NCI-H345 treated with DMSO at 0.1 percent for 48 hours (cell line): ENCODE results near the gene COL26A1.
"Not testable (repeated sequence)": the region's sequence is repeated elsewhere in the genome, so short reads cannot be mapped to it uniquely, and the experiment has no call there.

Source experiments
- DNase-seq: peaks from one replicate; lab custom pipeline; 2025; ENCODE audit not compliant: unreplicated experiment; lab: John Stamatoyannopoulos, UW

The COL26A1 gene

DNA sequence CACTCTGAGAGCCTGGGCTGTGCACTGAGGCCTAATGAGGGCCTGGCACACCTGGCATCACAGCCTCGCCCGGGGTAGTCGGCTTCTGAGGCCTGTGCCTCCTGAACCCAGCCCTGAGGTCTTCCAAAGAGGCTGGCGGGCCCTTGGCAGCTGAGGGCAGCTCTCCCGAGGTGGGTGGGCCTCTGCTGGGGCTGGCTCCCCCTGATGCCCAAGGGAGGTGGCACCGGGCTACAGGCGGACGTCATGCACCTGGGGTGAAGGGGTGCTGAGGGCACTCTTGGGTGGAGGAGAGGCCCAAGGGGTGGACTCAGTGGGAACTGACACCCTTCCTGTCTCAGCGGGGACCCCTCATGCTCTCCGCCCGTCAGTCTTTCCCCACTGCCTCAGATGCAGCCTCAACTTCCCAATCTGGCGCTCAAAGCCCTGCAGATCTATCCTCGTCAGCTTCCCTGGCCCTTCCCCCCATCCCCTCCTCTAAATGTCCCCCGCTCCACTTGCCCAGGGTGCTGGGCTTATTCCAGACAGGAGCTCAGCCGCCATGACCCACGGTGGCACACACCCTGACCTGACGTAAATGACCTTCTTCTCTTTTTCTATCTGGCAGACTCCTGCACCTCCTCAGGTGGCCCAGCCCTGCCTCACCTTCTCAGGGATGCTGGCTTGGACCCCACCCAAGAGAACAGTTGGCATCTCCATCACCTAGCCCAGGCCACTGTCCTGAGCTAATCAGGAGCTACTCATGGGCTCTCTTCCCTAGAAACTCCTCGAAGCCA is 228.2 kb downstream of the COL26A1 start:
- DNase-seq = no peak

DNA sequence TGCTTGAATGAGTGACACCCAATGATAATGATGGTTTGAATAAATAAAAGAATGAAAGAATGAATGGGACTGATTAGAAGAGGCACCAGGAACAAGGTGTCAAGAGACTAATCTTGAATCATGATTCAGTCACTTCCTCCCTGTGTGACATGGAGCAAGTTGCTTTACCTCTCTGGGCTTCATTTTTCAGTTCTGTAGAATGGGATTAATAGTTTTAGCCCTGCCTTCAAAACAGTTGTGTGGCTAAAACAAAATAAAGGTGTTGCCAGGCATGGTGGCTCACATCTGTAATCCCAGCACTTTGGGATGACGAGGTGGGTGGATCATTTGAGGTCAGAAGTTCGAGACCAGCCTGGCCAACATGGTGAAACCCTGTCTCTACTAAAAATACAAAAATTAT is 228.8 kb downstream of the COL26A1 start:
- DNase-seq = no peak

DNA sequence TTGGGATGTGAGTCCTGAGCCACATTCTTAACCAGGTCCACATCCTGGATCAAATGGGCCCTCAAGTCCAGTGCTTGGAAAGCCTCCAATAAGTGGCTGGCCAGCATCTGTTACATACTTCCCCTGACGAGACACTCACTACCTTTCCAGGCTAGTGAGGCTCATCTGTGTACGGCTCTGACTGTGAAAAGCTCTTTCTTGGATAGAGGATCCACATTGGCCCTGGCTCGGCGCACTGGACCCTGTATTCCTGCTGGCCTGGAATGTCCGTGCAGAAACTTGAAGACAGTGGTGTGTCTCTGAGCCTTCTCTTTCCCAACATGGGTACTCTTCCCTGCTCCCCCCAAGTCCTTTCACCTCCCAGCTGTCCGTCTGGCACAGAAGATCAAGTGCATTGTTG is 230.9 kb downstream of the COL26A1 start:
- no peak for DNase-seq

DNA sequence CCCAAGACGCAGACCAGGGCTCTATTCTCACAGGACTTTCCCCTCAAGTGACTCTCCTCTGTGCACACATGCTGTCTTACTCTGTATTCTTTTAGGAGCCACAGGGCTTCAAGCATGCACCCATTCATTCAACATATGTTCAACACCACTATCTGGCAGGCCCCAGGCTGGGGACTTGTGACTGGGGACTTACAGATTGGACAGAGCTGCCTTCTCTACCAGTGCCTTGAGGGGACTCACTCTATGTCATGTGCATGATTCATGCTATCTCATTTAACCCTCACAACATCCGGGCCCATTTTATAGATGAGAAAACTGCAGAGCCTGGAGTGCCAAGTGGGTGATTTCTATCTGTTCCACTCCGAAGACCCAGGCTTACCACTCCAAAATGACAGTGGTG is 232.1 kb downstream of the COL26A1 start:
- no peak for DNase-seq

DNA sequence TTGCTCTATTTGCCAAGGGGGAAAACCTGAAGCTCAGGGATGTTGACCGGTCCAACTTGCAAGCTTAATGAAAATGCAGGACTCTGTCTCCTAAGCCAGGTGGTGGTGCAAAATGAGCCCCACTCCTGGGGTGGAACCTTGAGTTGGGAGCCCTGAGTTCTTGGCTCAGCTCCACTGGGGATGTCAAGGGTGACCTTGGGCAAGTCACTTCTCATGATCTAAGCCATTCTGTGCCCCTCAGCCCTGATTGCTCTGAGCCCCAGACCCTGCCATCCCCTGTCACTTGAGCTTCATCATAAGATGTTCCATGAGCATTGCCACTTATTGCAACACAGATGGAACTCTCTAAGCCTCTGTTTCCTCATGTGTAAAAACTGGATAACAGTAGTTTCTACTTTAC is 232.6 kb downstream of the COL26A1 start:
- no peak for DNase-seq

DNA sequence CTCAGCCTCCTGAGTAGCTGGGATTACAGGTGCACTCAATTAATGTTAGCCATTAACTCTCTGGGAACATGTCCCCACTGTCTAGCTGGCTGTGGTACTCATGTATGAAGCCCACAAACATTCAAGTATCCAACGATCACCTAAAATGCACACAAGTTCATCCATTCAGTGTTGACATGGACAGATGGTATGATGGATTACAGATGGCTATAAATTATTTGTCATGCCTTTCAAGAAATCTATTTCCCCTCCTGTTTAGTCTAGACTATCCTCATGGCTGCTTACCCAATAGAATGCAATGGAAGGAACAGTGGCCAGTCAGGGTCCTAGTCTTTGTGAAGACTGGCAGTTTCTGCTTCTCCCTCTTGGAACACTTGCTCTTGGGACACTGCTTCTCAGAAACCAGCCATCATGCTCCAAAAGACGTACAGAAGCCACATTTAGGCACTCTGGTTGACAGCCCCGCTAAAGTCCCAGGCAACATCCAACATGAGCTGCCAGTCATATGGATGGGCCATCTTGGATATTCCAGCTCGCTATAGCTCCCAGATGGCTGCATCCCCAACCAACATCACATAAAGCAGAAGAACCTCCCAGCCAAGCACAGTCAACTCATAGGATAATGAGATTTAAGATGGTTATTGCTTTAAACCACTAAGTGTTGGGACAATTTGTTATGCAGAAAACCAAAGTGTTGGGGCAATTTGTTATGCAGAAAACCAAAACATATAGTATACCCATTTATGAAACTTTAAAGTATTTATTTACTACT is 233.3 kb downstream of the COL26A1 start:
- DNase-seq = no peak

DNA sequence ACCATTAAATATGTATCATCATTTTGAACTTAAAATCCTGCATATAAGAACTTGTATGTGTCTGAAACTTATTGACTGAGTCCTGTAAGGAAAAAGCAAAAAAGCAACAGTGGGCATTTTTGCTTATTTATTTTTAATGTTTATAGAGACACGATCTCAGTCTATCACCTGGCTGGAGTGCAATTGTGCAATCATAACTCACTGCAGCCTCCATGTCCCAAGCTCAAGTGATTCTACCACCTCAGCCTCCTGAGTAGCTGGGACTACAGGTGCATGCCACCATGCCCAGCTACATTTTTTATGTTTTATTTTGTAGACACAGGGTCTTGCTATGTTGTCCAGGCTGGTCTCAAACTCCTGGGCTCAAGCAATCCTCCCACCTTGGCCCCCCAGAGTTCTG is 234.2 kb downstream of the COL26A1 start:
- no peak for DNase-seq

DNA sequence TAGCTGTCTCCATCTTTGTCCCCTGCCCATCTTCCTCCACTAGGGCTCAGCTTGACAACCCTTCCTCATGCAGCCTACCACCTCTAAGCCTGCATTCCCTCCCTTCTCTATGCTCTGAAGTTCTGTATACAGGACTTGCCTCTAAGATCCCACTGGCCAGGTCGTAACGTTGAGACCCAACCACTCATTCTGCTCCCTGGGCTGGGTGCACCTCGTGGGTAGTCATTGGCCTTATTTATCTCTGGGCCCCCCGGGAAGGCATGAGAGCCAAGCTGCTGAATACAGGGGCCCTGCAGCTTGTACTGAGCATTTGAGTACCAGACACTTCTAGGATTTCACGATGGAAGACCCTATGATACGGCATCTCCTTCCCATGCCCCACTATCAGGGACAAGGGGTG is 235.3 kb downstream of the COL26A1 start:
- no peak for DNase-seq

DNA sequence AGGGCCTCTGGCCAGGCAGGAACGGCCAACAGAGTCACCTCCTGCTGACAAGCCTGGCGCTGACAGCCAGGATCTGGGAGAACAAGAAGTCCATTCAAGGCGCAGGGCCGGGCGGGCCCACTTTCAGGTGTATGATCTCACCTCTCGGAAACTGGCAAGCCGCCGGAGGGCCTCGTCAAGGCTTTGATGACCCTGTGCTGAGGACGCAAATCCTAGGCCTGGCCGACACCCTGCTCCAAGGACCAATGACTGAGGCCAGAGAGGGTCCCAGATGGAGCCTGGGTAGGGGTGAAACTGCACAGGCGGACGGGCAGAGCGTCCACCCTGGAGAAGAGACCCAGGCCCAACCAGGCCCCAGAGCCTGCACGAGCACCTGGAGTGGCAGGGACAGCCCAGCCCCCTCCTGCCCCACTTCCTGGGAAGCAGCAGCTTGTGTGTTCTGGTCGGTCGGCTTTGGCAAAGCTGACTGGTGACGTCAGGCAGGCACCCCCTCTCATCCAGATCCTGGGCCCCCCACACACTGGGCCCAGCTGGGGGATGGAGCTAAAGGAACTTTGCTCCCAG is 235.8 kb downstream of the COL26A1 start:
- no peak for DNase-seq

DNA sequence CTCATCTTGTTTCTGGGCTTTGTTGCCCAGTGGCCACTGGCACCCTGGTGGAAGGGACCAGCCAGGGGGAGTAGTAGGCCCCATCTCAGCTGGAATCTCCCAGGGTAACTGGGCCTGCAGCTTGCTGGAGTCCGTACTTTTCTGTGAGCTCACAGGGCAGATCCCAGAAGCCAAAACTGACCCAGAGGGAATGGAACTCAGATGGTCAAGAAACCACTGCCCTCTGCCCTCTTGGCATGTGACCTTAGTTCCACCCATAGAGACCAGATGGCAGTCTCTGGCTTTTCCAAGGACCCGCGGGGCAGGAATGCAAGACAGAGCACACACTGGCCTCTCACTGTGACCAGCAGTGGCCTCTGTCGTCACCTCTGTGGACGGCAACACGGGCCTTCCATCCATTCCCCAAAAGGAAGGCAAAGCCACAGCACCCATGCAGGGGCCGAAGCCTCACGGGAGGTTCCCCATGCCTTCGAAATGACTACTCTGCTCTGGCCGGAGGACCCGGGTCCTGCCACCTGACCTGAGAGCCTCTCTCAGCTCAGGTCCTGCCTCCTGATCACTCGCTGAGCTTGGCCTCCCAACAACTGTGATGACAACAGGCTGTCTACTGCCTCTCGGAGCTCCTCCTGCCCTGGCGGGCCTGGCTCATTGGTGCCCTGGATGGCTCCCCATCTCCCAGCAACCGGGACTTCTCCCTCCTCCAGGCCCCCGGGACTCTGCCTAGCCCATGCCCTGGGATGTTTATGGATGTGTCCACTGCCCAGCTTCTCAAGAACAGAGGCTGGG is 236.5 kb downstream of the COL26A1 start:
- no peak for DNase-seq

DNA sequence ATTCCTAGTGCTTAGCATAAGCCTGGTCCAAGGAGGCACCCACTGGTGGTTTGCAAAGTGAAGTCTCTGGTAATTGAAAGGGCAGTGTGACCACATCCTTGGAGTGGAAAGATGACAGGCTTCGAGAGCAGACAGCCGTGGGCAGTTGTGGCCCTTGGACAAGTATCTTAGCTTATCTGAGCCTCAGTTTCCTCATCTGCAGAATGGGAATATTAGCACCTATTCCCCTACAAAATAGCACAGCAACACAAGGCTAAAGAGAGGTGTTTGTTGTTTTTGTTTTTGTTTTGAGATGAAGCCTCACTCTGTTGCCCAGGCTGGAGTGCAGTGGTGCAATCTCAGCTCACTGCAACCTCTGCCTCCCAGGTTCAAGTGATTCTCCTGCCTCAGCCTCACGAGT is 237.1 kb downstream of the COL26A1 start:
- DNase-seq = no peak

DNA sequence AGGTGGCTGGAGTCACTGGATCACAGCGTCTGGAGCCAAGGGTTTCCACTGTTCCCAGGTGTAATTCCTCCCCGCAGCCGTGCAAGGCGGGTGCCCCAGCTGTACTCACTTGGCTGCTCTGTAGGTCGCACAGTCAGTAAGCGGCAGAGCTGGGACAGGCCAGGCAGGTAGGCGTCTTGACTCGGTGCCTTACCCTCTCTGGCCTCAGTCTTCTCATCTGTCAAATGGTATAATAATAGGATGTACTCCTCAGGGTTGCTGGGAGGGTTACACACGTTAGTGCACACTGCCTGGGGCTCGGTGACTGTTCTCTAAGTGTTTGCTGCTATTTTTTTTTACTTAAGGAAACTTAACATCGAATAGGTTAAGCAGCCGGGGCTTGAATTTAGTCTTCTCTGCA is 239.4 kb downstream of the COL26A1 start:
- no peak for DNase-seq

DNA sequence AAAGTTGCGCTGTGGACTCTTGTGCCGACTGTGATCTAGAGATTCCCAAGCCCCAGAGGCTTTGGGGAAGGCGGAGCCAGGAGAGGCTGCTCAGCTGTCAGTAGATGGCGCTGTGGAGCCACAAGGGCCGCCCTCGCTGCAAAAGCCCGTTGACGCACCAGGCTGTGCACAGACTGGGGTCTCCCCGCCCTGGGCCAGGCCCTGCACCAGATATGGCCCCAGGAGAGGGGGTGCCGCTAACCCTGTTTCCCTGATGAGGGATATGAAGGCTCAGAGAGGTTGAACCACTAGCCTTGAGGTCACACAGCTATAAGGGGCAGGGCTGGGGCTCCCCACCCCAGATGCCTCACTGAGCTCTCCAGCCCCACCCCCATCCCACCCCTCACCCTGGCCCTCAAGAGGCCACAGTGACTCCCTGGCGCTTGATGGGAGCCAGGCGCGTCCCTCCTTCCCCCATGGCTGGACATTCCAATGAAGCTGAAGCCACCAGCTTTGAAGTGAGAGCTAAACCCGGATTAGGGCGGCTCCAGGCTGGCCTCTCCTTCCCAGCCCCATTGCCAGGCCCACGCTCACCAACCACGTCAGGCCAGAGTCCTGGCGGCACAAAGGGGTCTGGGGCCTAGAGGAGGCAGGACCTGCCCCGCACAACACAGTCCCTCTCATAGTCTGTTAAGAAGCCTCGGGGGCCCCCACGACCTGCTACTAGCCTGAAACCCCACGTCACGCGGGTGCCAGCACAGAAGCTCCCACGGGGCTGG is 240.0 kb downstream of the COL26A1 start:
- DNase-seq = peak; percentile 41

DNA sequence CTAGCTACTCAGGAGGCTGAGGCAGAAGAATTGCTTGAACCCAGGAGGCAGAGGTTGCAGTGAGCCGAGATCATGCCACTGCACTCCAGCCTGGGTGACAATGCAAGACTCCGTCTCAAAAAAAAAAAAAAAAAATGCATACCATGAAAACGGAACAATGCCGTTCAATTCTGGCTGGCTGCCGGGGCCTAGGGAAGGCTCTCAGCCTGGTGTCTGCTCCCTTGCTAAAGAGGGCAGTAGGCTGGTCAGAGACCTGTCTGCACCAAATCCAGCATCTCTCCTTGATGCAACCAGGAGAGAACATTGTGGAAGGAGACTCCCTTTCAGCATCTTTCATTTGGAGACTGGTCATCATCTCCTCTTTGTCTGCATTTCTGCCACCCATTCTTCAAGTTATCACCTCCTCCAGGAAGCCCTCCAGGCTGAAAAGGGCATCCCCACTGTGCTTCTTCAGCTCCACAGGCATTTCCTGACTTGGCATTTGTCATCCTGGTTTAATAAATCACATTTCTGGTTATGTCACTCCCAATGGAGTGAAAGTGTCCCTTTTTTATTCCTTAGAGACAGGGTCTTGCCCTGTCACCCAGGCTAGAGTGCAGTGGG is 241.8 kb downstream of the COL26A1 start:
- no peak for DNase-seq

DNA sequence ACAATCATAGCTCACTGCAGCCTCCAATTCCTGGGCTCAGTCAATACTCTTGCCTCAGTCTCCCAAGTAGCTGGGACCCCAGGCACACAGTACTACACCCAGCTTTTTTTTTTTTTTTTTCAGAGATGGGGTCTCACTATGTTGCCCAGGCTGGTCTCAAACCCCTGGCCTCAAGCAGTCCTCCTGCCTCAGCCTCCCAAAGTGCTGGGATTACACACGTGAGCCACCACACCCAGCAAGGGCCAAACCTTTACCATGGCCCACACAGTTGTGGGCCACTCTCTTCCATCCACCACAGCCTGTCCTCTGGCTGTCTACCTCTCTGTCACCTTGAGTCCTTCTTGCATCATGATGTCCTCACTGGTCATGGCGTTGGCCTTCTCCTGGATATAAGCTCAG is 242.3 kb downstream of the COL26A1 start:
- not testable (repeated sequence) for DNase-seq

DNA sequence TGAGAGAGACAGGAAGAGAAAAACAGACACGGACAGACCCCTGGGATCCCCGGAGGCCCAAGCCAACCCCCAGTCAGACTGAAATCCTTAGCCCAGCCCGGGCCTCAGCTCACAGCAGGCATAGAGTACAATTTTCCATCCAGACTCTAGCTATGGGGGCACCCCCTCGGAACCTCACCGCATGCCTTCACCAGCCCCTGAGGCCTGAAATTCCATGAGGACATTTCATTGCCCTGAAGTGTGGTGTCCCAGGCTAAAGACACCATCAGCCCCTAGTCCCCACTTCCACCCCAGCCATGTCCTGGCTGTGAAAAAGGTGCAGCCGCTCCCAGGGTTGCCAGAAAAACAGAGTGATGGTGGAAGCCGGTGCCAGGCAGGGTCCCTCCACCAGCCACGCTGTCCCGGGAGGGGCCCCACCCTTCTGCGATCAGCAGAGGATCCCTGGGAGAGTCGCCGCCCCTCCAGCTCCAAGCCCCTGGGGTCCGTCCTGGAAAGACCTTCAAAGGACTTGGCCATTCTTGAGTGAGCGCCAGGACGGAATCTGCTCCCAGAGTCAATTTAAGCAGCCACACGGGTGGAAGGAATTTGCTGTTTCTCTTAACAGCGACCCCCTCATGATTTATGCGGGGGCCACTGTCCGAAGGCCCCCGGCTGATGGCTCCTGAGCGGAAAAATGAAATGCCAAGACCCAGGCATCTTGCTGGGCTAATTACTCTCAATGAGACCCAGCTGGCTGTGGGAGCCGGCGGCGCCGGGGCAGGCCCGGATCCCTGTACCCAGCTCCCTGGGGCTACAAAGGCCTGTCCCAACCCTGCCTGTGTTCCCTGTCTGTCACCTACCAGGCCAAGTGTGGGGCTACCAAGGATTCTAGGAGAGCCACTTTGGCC is 243.2 kb downstream of the COL26A1 start:
- DNase-seq = no peak

DNA sequence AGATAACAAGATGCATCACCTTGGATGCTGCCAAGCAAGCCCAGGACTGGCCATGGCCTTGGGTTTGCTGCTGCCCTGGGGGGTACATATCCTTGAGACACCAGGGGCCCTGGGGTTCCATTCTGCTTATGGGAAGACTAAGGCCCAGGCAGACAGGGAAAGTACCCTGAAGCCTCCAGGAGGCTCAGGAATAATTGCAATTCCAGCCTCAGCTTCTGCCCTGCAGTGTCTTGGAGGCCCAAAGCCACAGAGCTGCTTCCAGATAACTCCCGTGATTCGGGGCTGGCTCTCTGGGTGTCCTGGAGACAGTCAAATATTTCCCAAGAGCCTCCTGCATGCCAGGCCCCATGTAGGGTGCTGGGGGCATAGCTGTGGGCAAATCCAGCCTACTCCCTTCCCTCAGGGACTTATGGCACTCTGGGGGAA is 243.8 kb downstream of the COL26A1 start:
- no peak for DNase-seq
